ENCODE data around the gene SPTBN1.
A peak's percentile ranks its signal among the peaks of the same experiment; 100 is the strongest.
"Not testable (repeated sequence)": the region's sequence is repeated elsewhere in the genome, so short reads cannot be mapped to it uniquely, and the experiment has no call there.

Gene SPTBN1

GRCh38 chr2:54499661-54500060, 43.5 kb downstream of the SPTBN1 start:
- DNase-seq (ENCODE audit: low read depth in 4 of 4, low spot score in 1 of 4) = no peak

GRCh38 chr2:54500404-54501205, 44.5 kb downstream of the SPTBN1 start:
- no peak for DNase-seq (ENCODE audit: low read depth in 4 of 4, low spot score in 1 of 4)

GRCh38 chr2:54502731-54503130, 46.6 kb downstream of the SPTBN1 start:
- DNase-seq (ENCODE audit: low read depth in 4 of 4, low spot score in 1 of 4) = no peak

- no peak for DNase-seq (ENCODE audit: low read depth in 4 of 4, low spot score in 1 of 4)
Observed at GRCh38 chr2:54503192-54503591, 47.1 kb downstream of the SPTBN1 start.

- DNase-seq (ENCODE audit: low read depth in 4 of 4, low spot score in 1 of 4) = no peak
Observed at GRCh38 chr2:54503828-54504227, 47.7 kb downstream of the SPTBN1 start.

- no peak for DNase-seq (ENCODE audit: low read depth in 4 of 4, low spot score in 1 of 4)
Observed at GRCh38 chr2:54504866-54505265, 48.7 kb downstream of the SPTBN1 start.

- DNase-seq (ENCODE audit: low read depth in 4 of 4, low spot score in 1 of 4) = no peak
Observed at GRCh38 chr2:54508541-54508940, 52.4 kb downstream of the SPTBN1 start.

- not testable (repeated sequence) for DNase-seq (ENCODE audit: low read depth in 4 of 4, low spot score in 1 of 4)
Observed at GRCh38 chr2:54509043-54509442, 52.9 kb downstream of the SPTBN1 start.

GRCh38 chr2:54510916-54511315, 54.8 kb downstream of the SPTBN1 start:
- DNase-seq (ENCODE audit: low read depth in 4 of 4, low spot score in 1 of 4) = no peak

- DNase-seq (ENCODE audit: low read depth in 4 of 4, low spot score in 1 of 4) = no peak
Observed at GRCh38 chr2:54512183-54512582, 56.1 kb downstream of the SPTBN1 start.

GRCh38 chr2:54512663-54513362, 56.7 kb downstream of the SPTBN1 start:
- DNase-seq (ENCODE audit: low read depth in 4 of 4, low spot score in 1 of 4) = no peak

GRCh38 chr2:54513363-54513715, 57.2 kb downstream of the SPTBN1 start:
- no peak for DNase-seq (ENCODE audit: low read depth in 4 of 4, low spot score in 1 of 4)

- DNase-seq (ENCODE audit: low read depth in 4 of 4, low spot score in 1 of 4) = no peak
Observed at GRCh38 chr2:54514822-54515569, 58.9 kb downstream of the SPTBN1 start.

GRCh38 chr2:54516842-54517241, 60.7 kb downstream of the SPTBN1 start:
- no peak for DNase-seq (ENCODE audit: low read depth in 4 of 4, low spot score in 1 of 4)

GRCh38 chr2:54518016-54518415, 61.9 kb downstream of the SPTBN1 start:
- DNase-seq (ENCODE audit: low read depth in 4 of 4, low spot score in 1 of 4) = not testable (repeated sequence)

- DNase-seq (ENCODE audit: low read depth in 4 of 4, low spot score in 1 of 4) = no peak
Observed at GRCh38 chr2:54518430-54518829, 62.3 kb downstream of the SPTBN1 start.

- DNase-seq (ENCODE audit: low read depth in 4 of 4, low spot score in 1 of 4) = no peak
Observed at GRCh38 chr2:54519841-54520459, 63.8 kb downstream of the SPTBN1 start.

- no peak for DNase-seq (ENCODE audit: low read depth in 4 of 4, low spot score in 1 of 4)
Observed at GRCh38 chr2:54520687-54521086, 64.6 kb downstream of the SPTBN1 start.

GRCh38 chr2:54522624-54523281, 66.6 kb downstream of the SPTBN1 start:
- peak; percentile 22 to 43 (median 38) for DNase-seq (ENCODE audit: low read depth in 4 of 4, low spot score in 1 of 4)

GRCh38 chr2:54523324-54523959, 67.3 kb downstream of the SPTBN1 start:
- DNase-seq (ENCODE audit: low read depth in 4 of 4, low spot score in 1 of 4) = no peak

All from stimulated activated CD4-positive, alpha-beta T cell treated with anti-CD3 and anti-CD28 coated beads, Interleukin-1b, Interleukin-23, amount 100 ng/mL, for 24 hours (primary cell).